ENCODE measurements around the gene WDR7. TPM values are rescaled to one million over a fixed set of nuclear protein-coding genes. Genes with fewer than 3 reads are reported as not detected.

WDR7 gene
- total RNA-seq, 4 donors from 2014 or later, result 22.6 to 39.0 (median 31.2) TPM

DNA sequence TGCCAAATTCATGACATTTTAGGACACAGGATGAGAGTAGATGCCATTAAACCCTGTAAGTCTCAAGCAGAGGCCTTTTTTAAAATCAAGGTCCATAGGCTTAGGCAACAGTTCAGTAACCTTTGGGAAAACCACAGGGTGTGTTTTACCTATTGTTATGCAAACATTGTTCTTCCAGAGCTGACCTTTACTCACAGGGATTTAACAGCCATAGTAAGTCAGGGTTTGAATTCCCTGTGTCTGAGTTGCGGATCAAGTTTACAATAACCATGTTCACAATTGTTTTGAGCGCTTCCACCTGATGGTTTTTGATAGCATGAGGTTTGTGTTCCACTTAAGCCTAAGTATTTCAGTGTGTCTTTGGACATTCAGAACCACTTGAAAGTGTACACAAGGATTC lies 335.7 kb downstream of the WDR7 start:
- TF ChIP-seq, protein P1, sequence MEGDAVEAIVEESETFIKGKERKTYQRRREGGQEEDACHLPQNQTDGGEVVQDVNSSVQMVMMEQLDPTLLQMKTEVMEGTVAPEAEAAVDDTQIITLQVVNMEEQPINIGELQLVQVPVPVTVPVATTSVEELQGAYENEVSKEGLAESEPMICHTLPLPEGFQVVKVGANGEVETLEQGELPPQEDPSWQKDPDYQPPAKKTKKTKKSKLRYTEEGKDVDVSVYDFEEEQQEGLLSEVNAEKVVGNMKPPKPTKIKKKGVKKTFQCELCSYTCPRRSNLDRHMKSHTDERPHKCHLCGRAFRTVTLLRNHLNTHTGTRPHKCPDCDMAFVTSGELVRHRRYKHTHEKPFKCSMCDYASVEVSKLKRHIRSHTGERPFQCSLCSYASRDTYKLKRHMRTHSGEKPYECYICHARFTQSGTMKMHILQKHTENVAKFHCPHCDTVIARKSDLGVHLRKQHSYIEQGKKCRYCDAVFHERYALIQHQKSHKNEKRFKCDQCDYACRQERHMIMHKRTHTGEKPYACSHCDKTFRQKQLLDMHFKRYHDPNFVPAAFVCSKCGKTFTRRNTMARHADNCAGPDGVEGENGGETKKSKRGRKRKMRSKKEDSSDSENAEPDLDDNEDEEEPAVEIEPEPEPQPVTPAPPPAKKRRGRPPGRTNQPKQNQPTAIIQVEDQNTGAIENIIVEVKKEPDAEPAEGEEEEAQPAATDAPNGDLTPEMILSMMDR (IDR thresholded peaks at IDR 0.05), result no peak
- no peak for TF ChIP-seq EP300 (IDR thresholded peaks at IDR 0.05)
- TF ChIP-seq POLR2A (IDR thresholded peaks at IDR 0.05), result no peak
- Histone ChIP-seq H3K9me3 (no peaks in the 10 kb centered on the region), H3K27ac (no peak overlapping the region), H3K27me3 (no peaks in the 10 kb centered on the region), H3K36me3 (peaks cover 0 to 6% (median 0%) of the 10 kb centered on the region in 3 donors), H3K4me3 (no peak overlapping the region), H3K4me1 (no peaks in the 10 kb centered on the region)
- no peak for DNase-seq (ENCODE audit: low spot score in 2 of 2)
- 96 to 100% methylated on average over 2 of the region's 2 CpGs for WGBS, 2 donors

DNA sequence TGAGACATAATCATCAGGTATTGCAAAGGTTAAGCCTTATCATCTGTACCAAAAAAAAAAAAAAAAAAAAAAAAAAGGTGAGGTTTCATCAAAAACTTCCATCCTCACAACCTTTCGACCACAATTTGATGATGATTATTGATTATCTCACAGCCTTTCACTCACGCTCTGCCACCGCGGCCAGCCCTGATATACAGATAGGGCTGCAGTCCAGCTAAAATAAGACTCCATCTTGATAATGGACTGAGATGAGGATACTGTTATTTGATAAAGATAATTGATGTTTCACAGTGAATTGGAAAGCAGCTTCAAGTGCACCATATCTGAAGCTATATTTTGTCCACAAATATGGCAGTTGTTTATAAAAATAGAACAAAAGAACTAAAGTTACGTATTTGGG lies 336.1 kb downstream of the WDR7 start:
- no peak overlapping the region for H3K4me3 ChIP-seq
- TF ChIP-seq EP300 (IDR thresholded peaks at IDR 0.05) (no peak), POLR2A (IDR thresholded peaks at IDR 0.05) (no peak)
- TF ChIP-seq, protein P1 (IDR thresholded peaks at IDR 0.05), result no peak
- H3K4me1 ChIP-seq, result no peaks in the 10 kb centered on the region
- H3K27me3 ChIP-seq, result no peaks in the 10 kb centered on the region
- 92 to 96% methylated on average over 5 of the region's 5 CpGs for WGBS, 2 donors
- no peak overlapping the region for H3K27ac ChIP-seq
- DNase-seq (ENCODE audit: low spot score in 2 of 2), result no peak
- H3K36me3 ChIP-seq, result peaks cover 0 to 6% (median 0%) of the 10 kb centered on the region in 3 donors
- H3K9me3 ChIP-seq, result no peaks in the 10 kb centered on the region

DNA sequence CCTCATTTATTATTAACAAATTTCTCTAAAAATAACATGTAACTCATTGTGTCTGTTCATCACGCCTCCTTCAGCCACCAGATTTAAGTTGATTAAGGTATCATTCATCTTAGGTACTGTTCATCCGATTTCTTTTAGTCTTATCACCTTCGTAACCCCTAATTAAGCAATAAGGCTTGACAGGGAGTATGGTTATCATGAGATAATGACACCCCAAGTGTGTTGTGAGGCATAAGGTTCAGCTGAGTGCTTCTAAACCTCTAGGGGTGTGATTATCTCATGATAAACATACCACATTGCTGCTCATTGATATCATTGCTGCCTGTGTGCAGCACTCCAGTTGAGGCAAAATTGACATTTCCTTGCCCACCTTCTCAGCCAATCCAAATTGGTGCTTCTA lies 336.9 kb downstream of the WDR7 start:
- H3K9me3 ChIP-seq, result no peaks in the 10 kb centered on the region
- H3K27ac ChIP-seq, result no peak overlapping the region
- no peak for DNase-seq (ENCODE audit: low spot score in 2 of 2)
- WGBS, 2 donors, result 94 to 95% methylated on average over 3 of the region's 3 CpGs
- no peaks in the 10 kb centered on the region for H3K4me1 ChIP-seq
- TF ChIP-seq, protein P1 (IDR thresholded peaks at IDR 0.05), result no peak
- TF ChIP-seq EP300 (IDR thresholded peaks at IDR 0.05), result no peak
- no peak for TF ChIP-seq POLR2A (IDR thresholded peaks at IDR 0.05)
- H3K4me3 ChIP-seq, result no peak overlapping the region
- peaks cover 0 to 6% (median 0%) of the 10 kb centered on the region in 3 donors for H3K36me3 ChIP-seq
- H3K27me3 ChIP-seq, result no peaks in the 10 kb centered on the region

DNA sequence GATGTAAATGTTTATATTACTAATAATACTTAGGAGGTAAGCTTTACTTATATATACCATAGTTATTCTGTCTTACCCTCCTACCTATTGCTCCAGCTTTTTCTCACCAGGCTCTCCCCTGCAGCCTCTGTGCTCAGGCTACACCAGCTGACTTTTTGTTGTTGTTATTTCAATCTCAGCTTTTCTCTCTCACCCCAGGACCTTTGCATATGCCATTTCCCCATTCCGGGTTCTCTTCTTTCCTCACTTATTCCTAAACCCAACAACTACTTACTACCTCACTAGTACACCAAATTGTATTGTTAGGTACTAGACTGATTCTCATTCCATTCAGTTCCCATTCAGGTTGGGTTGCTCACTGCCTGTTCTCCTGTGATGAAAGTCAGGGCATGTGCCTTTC lies 339.5 kb downstream of the WDR7 start:
- TF ChIP-seq POLR2A (IDR thresholded peaks at IDR 0.05) (no peak), EP300 (IDR thresholded peaks at IDR 0.05) (no peak)
- TF ChIP-seq, protein P1 (IDR thresholded peaks at IDR 0.05), result no peak
- WGBS, 2 donors, result 95 to 97% methylated on average over 1 of the region's 1 CpG

DNA sequence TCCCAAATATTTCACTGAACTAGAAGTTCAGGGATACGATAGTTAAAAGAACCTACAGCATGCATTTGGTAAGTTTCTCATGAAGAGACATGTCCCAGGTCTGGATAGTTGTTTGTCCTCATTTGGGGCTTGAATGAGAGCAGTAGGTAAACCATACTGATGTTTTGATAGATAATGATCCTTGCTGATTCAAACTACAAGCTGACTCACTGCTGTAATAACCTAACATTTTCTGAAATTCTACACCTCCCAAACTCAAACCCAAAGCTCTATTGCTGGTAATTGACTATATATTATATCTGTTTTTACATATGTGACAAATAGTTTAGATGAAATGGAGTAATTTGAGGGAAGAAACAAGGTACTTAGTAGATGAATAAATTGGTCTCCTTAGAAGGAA lies 341.6 kb downstream of the WDR7 start:
- 97 to 100% methylated on average over 1 of the region's 1 CpG for WGBS, 2 donors
- no peaks in the 10 kb centered on the region for H3K4me1 ChIP-seq
- H3K36me3 ChIP-seq, result peaks cover 0 to 6% (median 0%) of the 10 kb centered on the region in 3 donors
- H3K4me3 ChIP-seq, result no peak overlapping the region
- TF ChIP-seq EP300 (IDR thresholded peaks at IDR 0.05) (no peak), POLR2A (IDR thresholded peaks at IDR 0.05) (no peak)
- TF ChIP-seq, protein P1 (IDR thresholded peaks at IDR 0.05), result no peak
- no peak overlapping the region for H3K27ac ChIP-seq
- no peaks in the 10 kb centered on the region for H3K9me3 ChIP-seq
- no peaks in the 10 kb centered on the region for H3K27me3 ChIP-seq
- DNase-seq (ENCODE audit: low spot score in 2 of 2), result no peak

More for the DNA sequence above, 339.5 kb downstream of the WDR7 start:
- no peak for DNase-seq (ENCODE audit: low spot score in 2 of 2)
- Histone ChIP-seq H3K27ac (no peak overlapping the region), H3K27me3 (no peaks in the 10 kb centered on the region), H3K36me3 (peaks cover 0 to 6% (median 0%) of the 10 kb centered on the region in 3 donors), H3K9me3 (no peaks in the 10 kb centered on the region), H3K4me1 (no peaks in the 10 kb centered on the region), H3K4me3 (no peak overlapping the region)
